Gastrocnemius medialis (tissue), 4 donors: ENCODE data around the gene CLDND2. TPM values are rescaled to one million over a fixed set of nuclear protein-coding genes. Genes with fewer than 3 reads are reported as not detected.

Source experiments
- ATAC-seq, 2 donors: fragments of 150-250 bp; one replicate each; pipeline ENCODE4 v1.9.1; 2016
- DNase-seq, 2 donors: peaks; one replicate each; pipeline ENCODE4 v3.0.0-alpha.2; 2019
- H3K27ac ChIP-seq, 4 donors: fragments of 200-600 bp; sonication (generic); 1 replicate in 1 of 4; 2 replicates in 3 of 4; pipeline ENCODE4 v1.5.1; 2016 to 2018; ENCODE audit warnings: mild to moderate bottlenecking in 2 of 4, moderate library complexity in 1 of 4
- H3K27me3 ChIP-seq, 3 donors: fragments of 200-600 bp; sonication (generic) in 2 of 3; 1 replicate in 1 of 3; 2 replicates in 2 of 3; pipeline versions ENCODE4 v1.5.1 to v1.6.0; 2016 to 2019; ENCODE audit warnings: mild to moderate bottlenecking in 1 of 3, moderate library complexity in 1 of 3
- H3K36me3 ChIP-seq, 2 donors: fragments of 200-600 bp; sonication (generic) in 1 of 2; one replicate each; pipeline ENCODE4 v1.5.1; 2017 to 2018
- H3K4me1 ChIP-seq, 2 donors: fragments of 200-600 bp; sonication (generic) in 1 of 2; one replicate each; pipeline ENCODE4 v1.5.1; 2016 to 2017; ENCODE audit warnings: mild to moderate bottlenecking in 2 of 2
- H3K4me3 ChIP-seq, 4 donors: fragments of 200-600 bp; sonication (generic) in 3 of 4; 1 replicate in 1 of 4; 2 replicates in 3 of 4; pipeline ENCODE4 v1.5.1; 2016 to 2019; ENCODE audit warnings: mild to moderate bottlenecking in 2 of 4
- H3K9me3 ChIP-seq, 3 donors: fragments of 200-600 bp; sonication (generic) in 2 of 3; 1 replicate in 1 of 3; 2 replicates in 2 of 3; pipeline ENCODE4 v1.5.1; 2016 to 2019
- POLR2A ChIP-seq, 2 donors: fragments of 450-650 bp; IDR thresholded peaks; one replicate each; pipeline ENCODE4 v1.6.1; 2017; ENCODE audit warnings: antibody characterized with exemption in 2 of 2, mild to moderate bottlenecking in 2 of 2, moderate library complexity in 2 of 2
- in situ Hi-C, 4 donors: fragments of 200-750 bp; cut with MboI; loops; one replicate each; pipeline versions ENCODE4 v1.15.0 to v1.8.0; 2017; ENCODE audit warnings: low sequenced_read_pairs in 4 of 4
- intact Hi-C: fragments of 100-400 bp; cut with DNase I; formaldehyde crosslinking; loops from one replicate; pipeline ENCODE4 v1.15.1; 2023; ENCODE audit warnings: low total_unique reads
- total RNA-seq, 4 donors: library from RNA; depleted of rRNA; stranded (reverse); fragments of >200 nt; gene quantifications; one replicate each; pipeline versions ENCODE4 v1.1.0 to v1.2.3, GENCODE V29; 2016
- TF ChIP-seq, protein P1 (sequence below), 5 experiments: fragments of 450-650 bp in 3 of 5; fragments of 200-600 bp in 2 of 5; sonication (generic) in 2 of 5; IDR thresholded peaks in 4 of 5; conservative IDR thresholded peaks in 1 of 5; 1 replicate in 4 of 5; 2 replicates in 1 of 5; pipeline ENCODE4 v1.5.1; 2016 to 2019; ENCODE audit warnings: antibody characterized with exemption in 5 of 5, mild to moderate bottlenecking in 3 of 5, moderate library complexity in 3 of 5

The CLDND2 gene
- total RNA-seq, 4 donors from 2014 or later = not detected

DNA sequence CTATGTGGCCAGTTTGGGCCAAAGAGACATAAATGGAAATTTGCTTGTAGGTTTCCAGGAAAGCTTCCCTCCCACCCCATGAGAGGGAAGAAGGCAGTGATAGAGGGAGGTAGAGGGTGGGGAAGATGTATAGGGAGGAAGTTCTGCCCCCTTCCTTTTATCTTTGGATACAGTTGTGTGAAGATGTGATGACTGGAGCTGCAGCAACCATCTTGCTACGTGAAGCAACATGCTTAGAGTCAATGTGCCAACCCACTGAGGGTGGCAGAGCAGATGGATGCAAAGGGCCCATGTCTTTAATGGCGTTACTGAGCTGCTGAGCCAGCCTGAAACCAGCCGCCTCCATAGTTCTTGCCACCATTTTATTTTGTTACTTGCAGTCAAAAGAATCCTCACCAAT is 37.6 kb downstream of the CLDND2 start:
- DNase-seq = no peak
- H3K4me3 ChIP-seq = no peak overlapping the region
- TF ChIP-seq, protein P1, sequence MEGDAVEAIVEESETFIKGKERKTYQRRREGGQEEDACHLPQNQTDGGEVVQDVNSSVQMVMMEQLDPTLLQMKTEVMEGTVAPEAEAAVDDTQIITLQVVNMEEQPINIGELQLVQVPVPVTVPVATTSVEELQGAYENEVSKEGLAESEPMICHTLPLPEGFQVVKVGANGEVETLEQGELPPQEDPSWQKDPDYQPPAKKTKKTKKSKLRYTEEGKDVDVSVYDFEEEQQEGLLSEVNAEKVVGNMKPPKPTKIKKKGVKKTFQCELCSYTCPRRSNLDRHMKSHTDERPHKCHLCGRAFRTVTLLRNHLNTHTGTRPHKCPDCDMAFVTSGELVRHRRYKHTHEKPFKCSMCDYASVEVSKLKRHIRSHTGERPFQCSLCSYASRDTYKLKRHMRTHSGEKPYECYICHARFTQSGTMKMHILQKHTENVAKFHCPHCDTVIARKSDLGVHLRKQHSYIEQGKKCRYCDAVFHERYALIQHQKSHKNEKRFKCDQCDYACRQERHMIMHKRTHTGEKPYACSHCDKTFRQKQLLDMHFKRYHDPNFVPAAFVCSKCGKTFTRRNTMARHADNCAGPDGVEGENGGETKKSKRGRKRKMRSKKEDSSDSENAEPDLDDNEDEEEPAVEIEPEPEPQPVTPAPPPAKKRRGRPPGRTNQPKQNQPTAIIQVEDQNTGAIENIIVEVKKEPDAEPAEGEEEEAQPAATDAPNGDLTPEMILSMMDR (IDR thresholded peaks at IDR 0.05 in 4 of 5, conservative IDR thresholded peaks at IDR 0.05 in 1 of 5) = no peak
- peaks cover 28 to 31% (median 30%) of the 10 kb centered on the region in 3 donors for H3K27me3 ChIP-seq
- no peak for ATAC-seq
- no peak overlapping the region for H3K27ac ChIP-seq
- H3K36me3 ChIP-seq = no peaks in the 10 kb centered on the region
- in situ Hi-C loops = no loop called here
- H3K4me1 ChIP-seq = no peaks in the 10 kb centered on the region
- intact Hi-C loops = no loop called here
- no peaks in the 10 kb centered on the region for H3K9me3 ChIP-seq

DNA sequence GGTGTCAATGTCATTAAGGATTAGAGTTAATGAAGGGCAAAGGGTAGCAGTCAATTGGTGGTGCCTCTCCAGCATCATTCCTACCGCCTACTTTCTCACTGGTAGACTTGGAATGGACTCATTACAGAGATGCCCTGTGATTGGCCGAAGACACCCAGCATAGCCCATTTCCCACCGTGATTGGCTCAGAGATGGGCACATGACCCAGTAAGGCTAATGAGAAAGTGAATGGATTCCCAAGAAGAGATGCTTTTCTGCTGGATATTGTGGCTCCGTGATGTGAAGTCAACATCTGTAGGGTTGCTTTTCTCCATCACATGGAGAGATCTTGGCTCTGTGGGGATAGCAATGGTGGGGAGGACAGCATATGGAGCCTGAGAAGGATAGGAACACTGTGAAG is 38.4 kb downstream of the CLDND2 start:
- Histone ChIP-seq H3K27me3 (peaks cover 35 to 38% (median 36%) of the 10 kb centered on the region in 3 donors), H3K36me3 (no peaks in the 10 kb centered on the region), H3K4me1 (no peaks in the 10 kb centered on the region), H3K9me3 (no peaks in the 10 kb centered on the region), H3K27ac (no peak overlapping the region), H3K4me3 (no peak overlapping the region)
- intact Hi-C loops (no loop called here), in situ Hi-C loops (no loop called here)
- no peak for ATAC-seq
- TF ChIP-seq, protein P1 (IDR thresholded peaks at IDR 0.05 in 4 of 5, conservative IDR thresholded peaks at IDR 0.05 in 1 of 5) = no peak
- TF ChIP-seq POLR2A (IDR thresholded peaks at IDR 0.05) = no peak
- DNase-seq = no peak

DNA sequence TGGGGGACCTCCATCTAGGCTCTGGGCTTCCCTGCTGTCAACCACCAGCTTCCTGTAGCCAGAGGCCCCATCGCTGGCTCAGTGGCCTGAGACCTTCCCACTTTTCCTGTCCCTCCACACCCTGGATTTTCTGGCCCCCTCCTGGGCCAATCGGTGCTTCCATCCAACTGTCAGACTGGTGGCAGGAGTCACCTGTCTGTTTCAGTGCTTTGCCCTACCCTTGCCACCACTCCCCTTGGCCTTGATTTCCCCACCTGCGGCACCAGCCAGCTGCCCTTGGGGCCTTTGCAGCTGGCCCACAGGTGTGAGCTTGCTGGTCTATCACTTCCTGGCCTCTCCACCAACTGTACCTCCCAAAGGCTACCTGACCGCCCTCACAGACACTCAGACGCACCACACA is 39.4 kb downstream of the CLDND2 start:
- ATAC-seq = no peak
- in situ Hi-C loops (no loop called here), intact Hi-C loops (no loop called here)
- H3K4me1 ChIP-seq = no peaks in the 10 kb centered on the region
- H3K27me3 ChIP-seq = peaks cover 35 to 38% (median 37%) of the 10 kb centered on the region in 3 donors
- no peak overlapping the region for H3K27ac ChIP-seq
- no peaks in the 10 kb centered on the region for H3K9me3 ChIP-seq
- no peak for DNase-seq
- H3K36me3 ChIP-seq = no peaks in the 10 kb centered on the region
- TF ChIP-seq, protein P1 (IDR thresholded peaks at IDR 0.05 in 4 of 5, conservative IDR thresholded peaks at IDR 0.05 in 1 of 5) = no peak
- no peak for TF ChIP-seq POLR2A (IDR thresholded peaks at IDR 0.05)
- no peak overlapping the region for H3K4me3 ChIP-seq

DNA sequence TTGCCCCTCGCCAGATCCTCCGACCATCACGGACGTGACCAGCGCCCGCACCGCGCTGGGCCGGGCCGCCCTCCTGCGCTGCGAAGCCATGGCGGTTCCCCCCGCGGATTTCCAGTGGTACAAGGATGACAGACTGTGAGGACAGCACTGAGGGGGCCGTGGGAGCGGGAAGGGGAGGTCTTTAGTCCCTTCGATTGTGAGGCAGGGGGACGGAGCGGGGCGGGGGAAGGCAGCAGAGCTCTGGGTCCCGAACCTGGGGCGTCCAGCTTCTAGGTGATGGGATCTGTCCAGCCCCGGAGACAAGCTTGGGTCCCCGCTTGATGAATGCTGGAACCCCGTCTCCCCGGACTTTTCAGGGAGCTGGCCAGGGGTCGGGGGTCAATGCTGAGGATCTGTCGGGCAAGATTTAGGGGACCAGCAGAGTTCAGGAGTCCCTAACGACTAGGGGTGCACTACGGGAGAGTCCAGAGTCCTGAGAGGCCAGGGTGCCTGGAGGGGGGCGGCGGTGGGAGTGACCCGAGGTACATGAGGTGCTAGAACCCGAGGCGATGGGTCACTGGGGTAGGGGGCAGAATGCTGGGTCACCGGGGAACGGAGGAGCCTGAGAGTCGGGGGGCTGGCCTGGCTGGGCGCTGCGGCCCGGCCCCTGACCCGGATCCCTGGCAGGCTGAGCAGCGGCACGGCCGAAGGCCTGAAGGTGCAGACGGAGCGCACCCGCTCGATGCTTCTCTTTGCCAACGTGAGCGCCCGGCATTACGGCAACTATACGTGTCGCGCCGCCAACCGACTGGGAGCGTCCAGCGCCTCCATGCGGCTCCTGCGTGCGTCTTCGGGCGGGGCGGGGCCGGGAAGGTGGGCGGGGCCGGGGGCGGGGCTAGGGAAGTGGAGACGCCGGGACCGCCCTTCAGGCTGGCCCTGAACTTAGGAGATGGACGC is 41.5 kb downstream of the CLDND2 start:
- Histone ChIP-seq H3K9me3 (no peaks in the 10 kb centered on the region), H3K36me3 (no peaks in the 10 kb centered on the region), H3K27me3 (peaks cover 35 to 42% (median 40%) of the 10 kb centered on the region in 3 donors), H3K4me3 (peak overlapping the region in 2 of 4 donors; percentile 17 to 20), H3K27ac (no peak overlapping the region), H3K4me1 (no peaks in the 10 kb centered on the region)
- DNase-seq (no peak), ATAC-seq (no peak)
- intact Hi-C loops (no loop called here), in situ Hi-C loops (no loop called here)
- TF ChIP-seq POLR2A (IDR thresholded peaks at IDR 0.05) = no peak
- TF ChIP-seq, protein P1 (IDR thresholded peaks at IDR 0.05 in 4 of 5, conservative IDR thresholded peaks at IDR 0.05 in 1 of 5) = no peak
